ENCODE measurements around the gene C8G. TPM values are rescaled to one million over a fixed set of nuclear protein-coding genes. Genes with fewer than 3 reads are reported as not detected.

C8G gene
- total and polyA plus RNA-seq, 2 of the 8 experiments (the other 6 are each of a cell fraction or from before 2014, with no cell fraction given), result 0.62 to 0.80 TPM

- TF ChIP-seq CHD7 (IDR thresholded peaks at IDR 0.05; ENCODE audit: insufficient replicate concordance, low read length) (no peak), ZNF274 (IDR thresholded peaks at IDR 0.05; ENCODE audit: borderline replicate concordance, extremely low read depth, low read length) (no peak), TAF7 (optimal IDR thresholded peaks at IDR 0.05; ENCODE audit: borderline replicate concordance, low read depth, low read length) (no peak), RXRA (IDR thresholded peaks at IDR 0.05; ENCODE audit: insufficient read depth, low read depth, low read length) (no peak), GABPA (IDR thresholded peaks at IDR 0.05; ENCODE audit: borderline replicate concordance, insufficient read depth, low read length) (no peak), SP1 (IDR thresholded peaks at IDR 0.05; ENCODE audit: low read depth, low read length) (no peak)
These were observed 34.0 kb downstream of the C8G start (continued) for GRCh38 chr9:136978865-136979544.
